HCT116 (cell line): ENCODE data around the gene SND1. TPM values are rescaled to one million over a fixed set of nuclear protein-coding genes. Genes with fewer than 3 reads are reported as not detected.

Experiments
- ATAC-seq: fragments of 200-7000 bp; cut with Tn5 transposase; 2 replicates; pipeline ENCODE4 v1.9.1; 2020; ENCODE audit warnings: mild to moderate bottlenecking, moderate library complexity
- BruUV-seq: library from RNA; stranded (reverse); fragments of 400-500 nt; replicated peaks from 2 replicates; lab custom pipeline; 2021; lab: Mats Ljungman, UMichigan
- CTCF ChIA-PET: fragments of 300-600 bp; sonication (Branson Sonifier 250); formaldehyde crosslinking; loops from one replicate; lab custom pipeline; 2021; ENCODE audit warnings: antibody characterized with exemption; lab: Charles Lee
- POLR2A ChIA-PET: fragments of 300-600, 350-600 bp; sonication (Branson Sonifier 250); formaldehyde crosslinking; loops from one replicate; lab custom pipeline; 2021; ENCODE audit warnings: antibody characterized with exemption; lab: Charles Lee
- RAD21 ChIA-PET, 2 experiments: fragments of 300-600 bp; sonication (Branson Sonifier 250); formaldehyde crosslinking; loops; one replicate each; lab custom pipeline; 2023; ENCODE audit warnings: low total read pairs in 2 of 2; ENCODE audit not compliant: uncharacterized antibody in 2 of 2, unreplicated experiment in 2 of 2, low non-redundant PET in 1 of 2; lab: Charles Lee
- DNase-seq: peaks from one replicate; pipeline ENCODE4 v3.0.0-alpha.2; 2010; ENCODE audit warnings: low read depth, low spot score
- H2AFZ ChIP-seq: fragments of 200-600 bp; shearing (Covaris generic), sonication (generic); 2 replicates; pipeline ENCODE4 v1.6.1; 2017; ENCODE audit warnings: low read depth, mixed run types, mixed read lengths, antibody characterized with exemption, low read length; ENCODE audit not compliant: poor library complexity, severe bottlenecking
- H3K27ac ChIP-seq: 2 replicates; pipeline ENCODE4 v1.5.1; 2012; ENCODE audit warnings: low read depth, low read length
- H3K27me3 ChIP-seq: fragments of 200-600 bp; sonication (generic); 2 replicates; pipeline ENCODE4 v1.6.1; 2016; ENCODE audit warnings: mixed run types, low read length, mixed read lengths; ENCODE audit not compliant: insufficient read depth
- H3K36me3 ChIP-seq, 2 experiments: fragments of 200-500 bp in 1 of 2; fragments of 200-600 bp in 1 of 2; sonication (Bioruptor generic) in 1 of 2; sonication (generic) in 1 of 2; 2 replicates each; pipeline versions ENCODE4 v1.5.1 to v1.6.1; 2014 to 2016; ENCODE audit warnings: low read length in 2 of 2, inconsistent platforms in 1 of 2, mixed read lengths in 1 of 2, mixed run types in 1 of 2; ENCODE audit not compliant: insufficient read depth in 2 of 2, control insufficient read depth in 1 of 2
- H3K4me1 ChIP-seq, 2 experiments: fragments of 200-600 bp in 1 of 2; sonication (generic) in 1 of 2; 2 replicates each; pipeline versions ENCODE4 v1.5.1 to v1.6.1; 2012 to 2017; ENCODE audit warnings: low read length in 2 of 2, inconsistent platforms in 1 of 2, mild to moderate bottlenecking in 1 of 2, mixed read lengths in 1 of 2, mixed run types in 1 of 2, moderate library complexity in 1 of 2; ENCODE audit not compliant: insufficient read depth in 2 of 2, control insufficient read depth in 1 of 2
- H3K4me2 ChIP-seq: fragments of 200-600 bp; sonication (generic); 2 replicates; pipeline ENCODE4 v1.6.1; 2017; ENCODE audit warnings: mixed run types, low read length, mixed read lengths
- H3K4me3 ChIP-seq, 2 experiments: fragments of 200-600 bp in 1 of 2; sonication (generic) in 1 of 2; replicated peaks in 1 of 2; 2 replicates each; pipeline ENCODE4 v1.5.1; 2011 to 2016; ENCODE audit warnings: low read length in 2 of 2, control low read depth in 1 of 2, low read depth in 1 of 2, mild to moderate bottlenecking in 1 of 2, mixed read lengths in 1 of 2, mixed run types in 1 of 2
- H3K79me2 ChIP-seq: fragments of 200-600 bp; sonication (generic); 2 replicates; pipeline ENCODE4 v1.6.1; 2017; ENCODE audit warnings: mild to moderate bottlenecking, mixed run types, low read length, moderate library complexity, mixed read lengths; ENCODE audit not compliant: insufficient read depth
- H3K9ac ChIP-seq: fragments of 200-600 bp; sonication (generic); 2 replicates; pipeline ENCODE4 v1.6.1; 2016; ENCODE audit warnings: low read length, mixed read lengths
- H3K9me2 ChIP-seq: fragments of 200-600 bp; sonication (generic), shearing (Covaris generic); 2 replicates; pipeline ENCODE4 v1.6.1; 2017; ENCODE audit warnings: mixed run types, mild to moderate bottlenecking, moderate library complexity; ENCODE audit not compliant: insufficient read depth
- H3K9me3 ChIP-seq, 2 experiments: fragments of 200-500 bp in 1 of 2; fragments of 200-600 bp in 1 of 2; sonication (Bioruptor generic) in 1 of 2; sonication (generic) in 1 of 2; 2 replicates each; pipeline ENCODE4 v1.6.1; 2014 to 2017; ENCODE audit warnings: low read length in 2 of 2, mixed read lengths in 2 of 2, inconsistent platforms in 1 of 2, low read depth in 1 of 2, mild to moderate bottlenecking in 1 of 2, mixed run types in 1 of 2, moderate library complexity in 1 of 2; ENCODE audit not compliant: control insufficient read depth in 1 of 2, insufficient read depth in 1 of 2
- H4K20me1 ChIP-seq: fragments of 200-600 bp; sonication (generic), shearing (Covaris generic); 2 replicates; pipeline ENCODE4 v1.6.1; 2017; ENCODE audit warnings: mixed run types, mild to moderate bottlenecking, moderate library complexity; ENCODE audit not compliant: insufficient read depth
- CBX3 ChIP-seq: IDR thresholded peaks from 2 replicates; pipeline ENCODE4 v1.6.1; 2012; ENCODE audit warnings: low read depth
- CEBPB ChIP-seq: IDR thresholded peaks from 2 replicates; pipeline ENCODE4 v1.6.1; 2012; ENCODE audit warnings: low read depth
- EZH2 ChIP-seq: fragments of 200-600 bp; sonication (generic); IDR thresholded peaks from 2 replicates; pipeline ENCODE4 v1.6.1; 2017; ENCODE audit warnings: antibody characterized with exemption, mixed run types
- FOSL1 ChIP-seq: IDR thresholded peaks from 2 replicates; pipeline ENCODE4 v1.6.1; 2012; ENCODE audit warnings: low read depth
- POLR2AphosphoS5 ChIP-seq: IDR thresholded peaks from 2 replicates; pipeline ENCODE4 v1.6.1; 2011; ENCODE audit warnings: mild to moderate bottlenecking, low read depth, low read length, moderate library complexity
- SP1 ChIP-seq: IDR thresholded peaks from 2 replicates; pipeline ENCODE4 v1.6.1; 2012; ENCODE audit warnings: low read depth
- SRF ChIP-seq: IDR thresholded peaks from 2 replicates; pipeline ENCODE4 v1.6.1; 2012; ENCODE audit warnings: low read depth
- TCF7L2 ChIP-seq: IDR thresholded peaks from 2 replicates; pipeline ENCODE4 v1.7.0; 2011; ENCODE audit warnings: borderline replicate concordance, inconsistent platforms; ENCODE audit not compliant: insufficient read depth, insufficient read length; ENCODE audit errors: extremely low read depth
- YY1 ChIP-seq: IDR thresholded peaks from 2 replicates; pipeline ENCODE4 v1.6.1; 2011; ENCODE audit warnings: low read length, low read depth, moderate library complexity, mild to moderate bottlenecking; ENCODE audit not compliant: insufficient replicate concordance; ENCODE audit errors: extremely low read depth
- ZFX ChIP-seq: fragments of 450-650 bp; IDR thresholded peaks from 2 replicates; pipeline ENCODE4 v1.6.1; 2017
- ZNF274 ChIP-seq: fragments of 200-500 bp; sonication (Bioruptor generic); IDR thresholded peaks from 2 replicates; pipeline ENCODE4 v1.6.1; 2014; ENCODE audit warnings: mild to moderate bottlenecking, low read depth, low read length, inconsistent platforms
- intact Hi-C: fragments of 100-400 bp; cut with micrococcal nuclease; formaldehyde crosslinking; loops from 2 replicates; pipeline ENCODE4 v1.10.0; 2022
- total RNA-seq: library from RNA; stranded (reverse); gene quantifications from one replicate; pipeline ENCODE4 v1.2.1, GENCODE V29; 2021; ENCODE audit not compliant: unreplicated experiment
- TF ChIP-seq, protein P1 (sequence below): IDR thresholded peaks from 2 replicates; pipeline ENCODE4 v1.6.1; 2012; ENCODE audit warnings: low read depth
- TF ChIP-seq, protein P2 (sequence below), 3 experiments: fragments of 200-600 bp in 1 of 3; sonication (generic) in 1 of 3; IDR thresholded peaks in 2 of 3; conservative IDR thresholded peaks in 1 of 3; 2 replicates each; pipeline ENCODE4 v1.5.1; 2012 to 2017; ENCODE audit warnings: low read depth in 2 of 3, low read length in 2 of 3, antibody characterized with exemption in 1 of 3, borderline replicate concordance in 1 of 3, control low read depth in 1 of 3, mild to moderate bottlenecking in 1 of 3, mixed read lengths in 1 of 3, mixed run types in 1 of 3, moderate library complexity in 1 of 3; ENCODE audit not compliant: insufficient read depth in 1 of 3
- TF ChIP-seq, protein P3 (sequence below): IDR thresholded peaks from 2 replicates; pipeline ENCODE4 v1.6.1; 2012

SND1 gene
- total RNA-seq, 1 experiment from 2014 or later: 169 TPM

- CTCF ChIA-PET: no interaction called here
- H2AFZ ChIP-seq: no peak overlapping the region
- no peaks in the 10 kb centered on the region for H4K20me1 ChIP-seq
- no peak overlapping the region for H3K4me2 ChIP-seq
- no peak overlapping the region for H3K27ac ChIP-seq
- H3K9me2 ChIP-seq: no peaks in the 10 kb centered on the region
- no peak for ATAC-seq
- TF ChIP-seq FOSL1 (no peak), ZNF274 (no peak), POLR2AphosphoS5 (no peak), EZH2 (no peak), SP1 (no peak), CBX3 (no peak), TCF7L2 (no peak), YY1 (no peak), ZFX (no peak), SRF (no peak), CEBPB (no peak)
- TF ChIP-seq, protein P1, sequence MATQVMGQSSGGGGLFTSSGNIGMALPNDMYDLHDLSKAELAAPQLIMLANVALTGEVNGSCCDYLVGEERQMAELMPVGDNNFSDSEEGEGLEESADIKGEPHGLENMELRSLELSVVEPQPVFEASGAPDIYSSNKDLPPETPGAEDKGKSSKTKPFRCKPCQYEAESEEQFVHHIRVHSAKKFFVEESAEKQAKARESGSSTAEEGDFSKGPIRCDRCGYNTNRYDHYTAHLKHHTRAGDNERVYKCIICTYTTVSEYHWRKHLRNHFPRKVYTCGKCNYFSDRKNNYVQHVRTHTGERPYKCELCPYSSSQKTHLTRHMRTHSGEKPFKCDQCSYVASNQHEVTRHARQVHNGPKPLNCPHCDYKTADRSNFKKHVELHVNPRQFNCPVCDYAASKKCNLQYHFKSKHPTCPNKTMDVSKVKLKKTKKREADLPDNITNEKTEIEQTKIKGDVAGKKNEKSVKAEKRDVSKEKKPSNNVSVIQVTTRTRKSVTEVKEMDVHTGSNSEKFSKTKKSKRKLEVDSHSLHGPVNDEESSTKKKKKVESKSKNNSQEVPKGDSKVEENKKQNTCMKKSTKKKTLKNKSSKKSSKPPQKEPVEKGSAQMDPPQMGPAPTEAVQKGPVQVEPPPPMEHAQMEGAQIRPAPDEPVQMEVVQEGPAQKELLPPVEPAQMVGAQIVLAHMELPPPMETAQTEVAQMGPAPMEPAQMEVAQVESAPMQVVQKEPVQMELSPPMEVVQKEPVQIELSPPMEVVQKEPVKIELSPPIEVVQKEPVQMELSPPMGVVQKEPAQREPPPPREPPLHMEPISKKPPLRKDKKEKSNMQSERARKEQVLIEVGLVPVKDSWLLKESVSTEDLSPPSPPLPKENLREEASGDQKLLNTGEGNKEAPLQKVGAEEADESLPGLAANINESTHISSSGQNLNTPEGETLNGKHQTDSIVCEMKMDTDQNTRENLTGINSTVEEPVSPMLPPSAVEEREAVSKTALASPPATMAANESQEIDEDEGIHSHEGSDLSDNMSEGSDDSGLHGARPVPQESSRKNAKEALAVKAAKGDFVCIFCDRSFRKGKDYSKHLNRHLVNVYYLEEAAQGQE: no peak
- TF ChIP-seq, protein P2, sequence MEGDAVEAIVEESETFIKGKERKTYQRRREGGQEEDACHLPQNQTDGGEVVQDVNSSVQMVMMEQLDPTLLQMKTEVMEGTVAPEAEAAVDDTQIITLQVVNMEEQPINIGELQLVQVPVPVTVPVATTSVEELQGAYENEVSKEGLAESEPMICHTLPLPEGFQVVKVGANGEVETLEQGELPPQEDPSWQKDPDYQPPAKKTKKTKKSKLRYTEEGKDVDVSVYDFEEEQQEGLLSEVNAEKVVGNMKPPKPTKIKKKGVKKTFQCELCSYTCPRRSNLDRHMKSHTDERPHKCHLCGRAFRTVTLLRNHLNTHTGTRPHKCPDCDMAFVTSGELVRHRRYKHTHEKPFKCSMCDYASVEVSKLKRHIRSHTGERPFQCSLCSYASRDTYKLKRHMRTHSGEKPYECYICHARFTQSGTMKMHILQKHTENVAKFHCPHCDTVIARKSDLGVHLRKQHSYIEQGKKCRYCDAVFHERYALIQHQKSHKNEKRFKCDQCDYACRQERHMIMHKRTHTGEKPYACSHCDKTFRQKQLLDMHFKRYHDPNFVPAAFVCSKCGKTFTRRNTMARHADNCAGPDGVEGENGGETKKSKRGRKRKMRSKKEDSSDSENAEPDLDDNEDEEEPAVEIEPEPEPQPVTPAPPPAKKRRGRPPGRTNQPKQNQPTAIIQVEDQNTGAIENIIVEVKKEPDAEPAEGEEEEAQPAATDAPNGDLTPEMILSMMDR (IDR thresholded peaks at IDR 0.05 in 2 of 3, conservative IDR thresholded peaks at IDR 0.05 in 1 of 3; ENCODE audit: borderline replicate concordance in 1 of 3, insufficient read depth in 1 of 3, low read depth in 2 of 3, low read length in 2 of 3): no peak
- TF ChIP-seq, protein P3, sequence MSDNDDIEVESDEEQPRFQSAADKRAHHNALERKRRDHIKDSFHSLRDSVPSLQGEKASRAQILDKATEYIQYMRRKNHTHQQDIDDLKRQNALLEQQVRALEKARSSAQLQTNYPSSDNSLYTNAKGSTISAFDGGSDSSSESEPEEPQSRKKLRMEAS: no peak
- no peaks in the 10 kb centered on the region for H3K36me3 ChIP-seq
- no TSS peak for BruUV-seq
- intact Hi-C loops: no loop called here
- H3K4me1 ChIP-seq: peaks cover 5 to 18% of the 10 kb centered on the region in 2 experiments; a peak in 3 of 4 replicates
- RAD21 ChIA-PET: no interaction called here
- no peaks in the 10 kb centered on the region for H3K27me3 ChIP-seq
- POLR2A ChIA-PET: no interaction called here
- H3K4me3 ChIP-seq: no peak overlapping the region
- peaks cover under 1% of the 10 kb centered on the region; the same call in 1 of the 2 replicates for H3K79me2 ChIP-seq
- H3K9me3 ChIP-seq: no peaks in the 10 kb centered on the region
- no peak for DNase-seq
- no peak overlapping the region for H3K9ac ChIP-seq
Measured at GRCh38 chr7:128044064-128044463, 392.1 kb downstream of the SND1 start.
